HG03571 (cell line): ENCODE measurements around the gene OR5B17.
"Not testable (repeated sequence)": the region's sequence is repeated elsewhere in the genome, so short reads cannot be mapped to it uniquely, and the experiment has no call there.

Experiments used
- ATAC-seq: cut with Tn5 transposase; IDR thresholded peaks from one replicate; pipeline ENCODE4 v1.9.1; 2021; ENCODE audit not compliant: unreplicated experiment

Gene OR5B17

DNA sequence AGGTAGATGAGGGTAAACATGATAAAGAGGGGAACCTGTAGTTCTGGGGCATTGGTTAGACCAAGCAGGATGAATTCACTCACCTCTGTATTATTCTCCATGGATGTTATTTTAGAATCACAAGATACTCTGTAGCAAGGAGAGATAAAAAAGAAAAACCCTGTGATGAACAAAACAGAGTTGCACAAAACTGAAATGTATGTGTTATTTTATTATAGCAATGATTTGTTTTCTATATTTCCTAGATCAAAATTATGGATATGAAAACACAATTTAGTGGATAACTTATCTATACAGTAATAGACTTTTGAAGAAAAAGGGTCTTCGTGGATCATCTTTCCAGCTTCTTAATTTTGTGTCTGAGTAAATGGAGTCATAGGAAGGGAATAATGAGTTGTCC is at the start of gene OR5B17:
TSS of gene OR5B17 (minus strand) at position 101 of the 400 bp plus-strand sequence. CDS start at position 101, 0 bp downstream.
- ATAC-seq, result no peak

DNA sequence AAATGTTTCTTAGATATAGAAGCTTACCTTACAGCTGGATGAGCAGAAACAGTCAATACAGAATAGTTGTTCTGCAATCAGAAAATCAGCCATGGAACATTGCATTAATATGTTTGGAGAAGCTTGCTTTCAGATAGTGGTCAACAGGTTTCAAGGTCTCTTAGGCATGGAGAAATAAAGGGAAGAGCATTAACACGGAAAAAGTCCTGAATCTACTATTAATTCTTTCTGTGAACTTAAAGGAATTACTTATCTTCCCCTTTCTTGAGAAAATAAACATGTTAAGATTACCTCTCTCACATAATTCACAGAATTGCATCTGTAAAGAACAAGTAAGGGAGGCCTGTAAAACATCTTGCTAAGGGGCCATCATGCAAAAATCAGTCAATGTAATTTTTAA is 47.9 kb upstream of the OR5B17 start, which contains the start of gene OR5B3:
TSS of gene OR5B3 (minus strand) at position 101 of the 400 bp plus-strand sequence. CDS start 3,465 bp downstream, outside the sequence.
- no peak for ATAC-seq

DNA sequence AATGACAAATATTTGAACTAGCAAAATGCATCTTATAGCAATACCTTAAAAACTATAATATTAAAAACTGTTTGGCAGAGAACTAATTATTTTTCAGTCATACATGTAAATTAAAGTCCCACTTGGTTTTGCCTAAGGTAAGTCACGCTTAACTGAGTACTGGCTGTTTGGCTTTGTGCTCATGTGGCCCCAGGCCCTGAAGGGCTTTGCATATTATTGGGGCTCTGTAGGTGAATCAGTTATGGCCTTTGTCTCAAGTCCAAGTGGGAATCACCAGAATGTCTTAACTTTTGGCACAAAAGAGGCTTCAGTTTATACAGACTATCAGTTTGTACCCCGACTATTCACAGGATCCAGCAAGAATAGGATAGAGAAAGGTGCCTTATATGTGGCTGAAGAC is 40.8 kb upstream of the OR5B17 start:
- not testable (repeated sequence) for ATAC-seq

DNA sequence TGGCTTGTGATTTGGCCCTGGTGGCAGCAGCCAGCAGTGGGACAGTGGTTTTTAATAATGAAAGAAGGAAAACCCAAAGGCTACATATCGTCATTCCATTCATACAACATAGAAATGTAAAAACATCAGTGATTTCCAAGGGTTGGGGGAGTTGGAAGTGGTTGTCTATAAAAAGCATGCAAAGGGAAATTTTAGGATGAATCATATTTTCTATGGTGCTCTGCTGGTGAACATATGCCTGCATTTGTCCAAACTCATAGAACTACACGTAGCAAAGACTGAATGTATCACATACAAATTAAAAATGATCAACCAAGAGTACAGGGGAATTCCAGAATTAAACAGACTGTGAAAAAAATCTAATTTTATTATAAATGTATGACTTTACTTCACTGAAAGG is 36.7 kb upstream of the OR5B17 start:
- no peak for ATAC-seq

DNA sequence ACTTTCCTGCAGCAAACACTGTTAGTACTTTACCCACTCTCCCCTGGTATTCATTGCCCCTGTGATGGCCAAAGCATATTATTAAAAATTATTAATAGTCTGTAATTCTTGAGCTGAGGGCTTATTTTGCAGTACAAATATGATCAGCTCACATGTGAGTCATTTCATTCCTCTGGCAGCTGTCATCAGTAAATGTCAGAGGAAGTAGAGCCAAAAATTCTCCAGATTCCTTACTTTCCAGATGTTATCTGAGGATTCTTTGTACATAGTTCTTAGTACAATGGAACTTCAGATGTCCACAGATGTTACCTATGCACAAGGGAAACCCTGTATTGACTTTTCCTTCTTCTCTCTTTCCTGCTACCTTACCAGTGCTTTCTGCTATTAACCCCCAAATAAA is 35.3 kb upstream of the OR5B17 start:
- no peak for ATAC-seq

DNA sequence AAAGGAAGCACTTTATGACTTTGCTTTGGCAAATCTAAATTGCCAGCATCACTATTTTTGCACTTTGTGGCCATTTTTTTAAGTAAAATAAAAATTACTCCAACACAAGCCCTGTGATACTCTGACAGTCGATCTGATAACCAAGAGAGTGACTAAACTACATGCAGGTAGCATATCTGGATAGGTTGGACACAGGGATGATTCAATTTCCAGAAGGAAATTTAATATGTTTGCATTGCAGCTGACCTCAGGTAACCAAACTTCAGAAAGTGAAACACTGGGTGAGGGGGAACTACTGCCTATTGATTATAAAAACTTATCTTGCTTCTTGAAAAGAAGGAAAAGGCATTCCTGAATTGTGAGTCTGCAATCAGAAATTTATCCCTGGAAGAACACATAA is 33.9 kb upstream of the OR5B17 start:
- no peak for ATAC-seq

DNA sequence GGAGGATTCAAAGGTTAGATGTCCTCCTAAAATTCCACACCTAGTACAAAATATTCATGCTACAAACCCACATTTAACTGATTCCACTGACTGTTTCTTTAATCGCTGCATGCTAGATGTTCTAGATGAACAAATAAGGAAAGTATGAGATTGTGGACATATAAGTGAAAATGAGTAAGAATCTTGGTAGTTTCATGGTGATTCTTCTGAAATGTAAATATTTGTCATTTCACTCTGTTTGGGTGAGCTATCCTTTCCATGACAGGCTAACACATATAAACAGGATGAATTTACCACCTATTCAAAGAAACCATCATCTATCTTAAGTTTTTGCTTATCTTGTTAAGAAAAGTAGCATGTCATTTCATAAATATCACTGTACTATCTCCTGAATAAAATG is 33.0 kb upstream of the OR5B17 start:
- ATAC-seq, result no peak

DNA sequence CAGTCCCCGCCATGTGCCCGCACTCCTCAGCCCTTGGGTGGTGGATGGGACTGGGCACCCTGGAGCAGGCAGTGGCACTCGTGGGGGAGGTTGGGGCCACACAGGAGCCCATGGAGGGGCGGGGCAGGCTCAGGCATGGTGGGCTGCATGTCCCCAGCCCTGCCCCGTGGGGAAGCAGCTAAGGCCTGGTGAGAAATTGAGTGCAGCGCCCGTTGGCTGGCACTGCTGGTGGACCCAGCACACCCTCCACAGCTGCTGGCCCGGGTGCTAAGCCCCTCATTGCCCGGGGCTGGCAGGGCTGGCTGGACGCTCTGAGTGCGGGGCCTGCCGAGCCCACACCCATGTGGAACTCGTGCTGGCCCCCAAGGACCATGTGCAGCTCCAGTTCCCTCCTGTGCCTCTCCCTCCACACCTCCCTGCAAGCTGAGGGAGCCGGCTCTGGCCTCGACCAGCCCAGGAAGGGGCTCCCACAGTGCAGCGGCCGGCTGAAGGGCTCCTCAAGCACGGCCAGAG is 31.7 kb upstream of the OR5B17 start:
- ATAC-seq, result no peak

DNA sequence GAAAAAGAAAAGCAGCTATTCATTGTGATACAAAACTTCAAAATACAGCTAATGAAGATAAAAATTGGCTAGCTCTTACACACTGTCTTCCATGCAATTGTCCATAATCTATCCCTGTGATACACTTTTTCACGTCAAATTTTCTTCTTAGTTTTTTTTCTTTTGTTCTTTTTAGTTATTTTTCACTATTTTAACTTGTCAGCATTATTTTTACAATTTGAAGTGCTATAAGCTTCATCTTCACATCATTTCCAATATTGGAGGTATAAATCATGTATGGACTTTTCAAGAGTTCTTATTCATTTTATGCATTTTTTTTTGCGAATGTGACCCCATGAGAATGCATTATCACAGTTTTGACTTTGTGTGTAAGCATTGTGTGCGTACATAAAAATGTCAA is 4.1 kb downstream of the OR5B17 start:
- no peak for ATAC-seq

DNA sequence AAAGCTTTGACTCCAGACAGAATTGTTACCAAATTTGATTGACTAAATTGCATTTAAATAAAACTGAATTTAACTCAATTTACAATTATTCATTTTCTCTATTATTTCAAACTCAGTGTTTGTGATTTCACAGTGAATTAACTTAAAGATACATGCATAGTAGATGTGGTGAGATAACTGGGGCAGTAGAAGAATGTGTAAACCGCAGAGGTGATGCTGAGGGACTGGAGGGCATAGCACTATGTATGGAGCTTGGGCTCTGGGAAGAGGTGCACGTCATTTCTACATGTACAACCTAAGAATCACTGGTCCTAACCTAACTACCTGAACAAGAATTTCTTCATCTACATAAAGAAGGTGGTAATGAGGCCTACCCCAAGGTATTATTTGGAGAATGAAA is 13.7 kb downstream of the OR5B17 start:
- ATAC-seq, result no peak

DNA sequence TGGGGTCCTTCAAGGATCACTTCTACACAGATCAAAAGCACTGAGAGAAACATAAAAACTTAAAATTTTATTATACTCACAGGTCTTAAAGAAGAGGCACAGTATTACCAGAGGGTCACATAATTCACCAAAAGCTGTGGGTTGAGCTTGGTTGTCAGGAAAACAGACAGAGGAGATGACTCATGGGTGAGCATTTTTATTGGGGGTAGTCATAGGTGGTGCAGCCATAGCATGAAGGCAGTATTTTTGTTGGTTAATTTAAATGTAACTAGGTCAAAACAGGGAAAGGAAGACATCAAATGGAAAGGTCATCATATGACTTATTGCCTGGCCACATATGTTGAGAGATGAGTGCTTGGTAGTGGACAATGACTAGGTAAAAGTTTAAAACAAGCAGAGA is 24.2 kb downstream of the OR5B17 start:
- no peak for ATAC-seq

DNA sequence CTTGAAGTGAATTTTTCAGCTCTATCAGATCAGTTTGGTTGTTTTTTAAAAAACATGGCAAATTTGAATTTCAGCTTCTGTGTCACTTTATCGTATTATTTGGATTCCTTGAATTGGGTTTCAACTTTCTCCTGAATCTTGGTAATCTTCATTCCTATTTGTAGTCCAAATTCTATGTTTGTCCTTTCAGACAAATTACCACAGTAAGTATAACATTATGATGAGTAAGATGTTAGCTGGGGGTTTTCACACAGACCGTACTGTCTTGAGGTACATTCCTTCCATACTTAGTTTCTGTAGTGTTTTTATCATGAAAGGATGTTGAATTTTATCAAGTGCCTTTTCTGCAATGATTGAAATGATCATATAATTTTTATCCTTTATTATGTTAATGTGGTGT is 28.0 kb downstream of the OR5B17 start:
- ATAC-seq, result no peak

DNA sequence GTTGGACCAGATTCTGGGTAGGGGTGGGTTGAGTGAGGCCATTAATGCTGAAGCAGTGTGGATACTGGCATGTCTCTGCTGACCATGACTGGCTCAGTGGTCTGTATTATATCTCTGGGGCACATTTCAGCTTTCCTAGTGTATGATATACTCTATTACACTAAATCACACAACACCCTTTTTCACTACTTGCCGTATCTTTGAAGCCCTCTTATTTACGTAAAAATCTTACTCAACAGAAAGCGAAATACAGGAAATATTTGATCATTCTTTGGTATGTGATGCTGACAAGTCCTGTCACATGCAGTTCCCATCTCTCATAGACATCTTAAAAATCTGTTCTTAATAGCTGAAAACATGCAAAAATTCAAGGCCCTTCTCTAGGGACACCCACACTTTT is 40.3 kb downstream of the OR5B17 start:
- no peak for ATAC-seq

DNA sequence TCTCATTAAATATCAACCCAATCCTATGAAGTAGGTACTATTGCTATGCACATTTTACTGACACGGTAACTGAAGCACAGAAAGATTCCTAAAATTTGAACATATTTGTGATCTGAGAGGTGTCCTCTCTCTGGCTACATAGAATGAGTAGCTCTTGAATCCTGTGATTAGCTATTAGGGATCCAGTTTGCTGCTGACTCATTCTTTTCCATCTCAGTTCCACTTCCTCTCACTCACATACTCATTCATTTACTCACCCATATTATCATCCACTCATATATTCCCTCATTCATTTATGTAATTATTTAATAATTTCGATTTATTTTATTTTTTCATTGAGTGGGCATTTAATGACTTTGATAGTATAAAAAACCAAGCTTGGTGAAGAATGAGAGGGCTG is 42.7 kb downstream of the OR5B17 start:
- ATAC-seq, result no peak
